GM18907 (cell line): ENCODE results near the gene ASB4.
A peak's percentile ranks its signal among the peaks of the same experiment; 100 is the strongest.

Source experiments
- ATAC-seq: cut with Tn5 transposase; IDR thresholded peaks from one replicate; pipeline ENCODE4 v1.9.1; 2021; ENCODE audit warnings: mild to moderate bottlenecking, moderate library complexity; ENCODE audit not compliant: unreplicated experiment

The ASB4 gene

DNA sequence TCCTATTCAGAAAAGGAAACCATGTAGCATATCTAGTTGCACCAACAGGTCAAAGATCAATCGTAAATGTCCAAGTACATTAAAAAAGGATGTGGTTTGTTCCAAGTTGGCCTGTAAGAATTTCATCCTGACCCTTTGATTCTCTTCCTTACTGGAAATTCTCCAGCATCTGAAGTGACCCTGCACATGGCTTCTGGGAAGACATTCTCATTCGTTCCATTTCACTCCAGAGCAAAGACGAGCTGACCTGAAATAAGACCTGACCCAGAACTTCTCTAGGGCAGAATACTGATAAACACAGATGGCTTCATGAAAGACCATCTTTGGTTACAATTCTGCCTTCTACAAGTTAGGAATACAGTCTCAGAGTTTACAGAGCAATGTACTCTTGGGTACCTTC, 39.8 kb downstream of the ASB4 start:
- no peak for ATAC-seq

GRCh38 chr7:95526128-95526738, 40.5 kb downstream of the ASB4 start:
- no peak for ATAC-seq

DNA sequence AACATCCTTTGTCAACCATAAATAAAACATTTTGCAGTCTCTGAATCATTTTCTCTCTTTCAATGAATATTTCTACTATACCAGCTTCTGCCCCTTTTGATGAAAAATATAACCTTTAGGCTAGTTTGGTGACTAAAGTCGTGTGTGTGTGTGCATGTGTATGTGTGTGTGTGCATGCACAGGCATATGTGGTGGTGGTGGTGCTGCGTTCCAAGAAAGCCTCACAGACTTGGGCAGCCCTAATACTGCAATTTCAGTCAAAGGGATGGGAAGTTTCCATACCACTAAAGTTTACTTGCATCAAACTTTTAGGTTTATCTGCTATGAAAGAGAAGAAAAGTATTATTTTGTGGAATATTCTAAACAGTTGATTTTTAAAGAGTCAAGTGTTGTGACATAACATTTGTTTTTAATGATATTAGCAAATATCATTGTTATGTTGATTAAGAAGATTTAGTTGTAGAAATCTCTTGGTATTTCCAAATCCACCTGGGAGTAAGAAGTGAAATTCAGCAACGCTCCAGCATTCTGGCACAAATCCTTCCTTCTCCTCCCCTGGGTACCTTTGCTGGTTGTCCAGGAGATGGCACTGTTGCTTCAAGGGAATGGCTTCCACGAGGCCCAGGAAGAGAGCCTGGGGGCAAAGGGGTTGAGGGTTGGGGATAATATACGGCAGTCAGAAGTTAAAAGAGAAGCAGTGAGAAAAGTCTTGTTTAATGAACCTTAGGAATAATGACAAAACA, 41.5 kb downstream of the ASB4 start:
- ATAC-seq: peak; percentile 67

- no peak for ATAC-seq
These were observed 42.1 kb downstream of the ASB4 start for GRCh38 chr7:95527776-95528250.

GRCh38 chr7:95529701-95530100, 44.0 kb downstream of the ASB4 start:
- no peak for ATAC-seq

DNA sequence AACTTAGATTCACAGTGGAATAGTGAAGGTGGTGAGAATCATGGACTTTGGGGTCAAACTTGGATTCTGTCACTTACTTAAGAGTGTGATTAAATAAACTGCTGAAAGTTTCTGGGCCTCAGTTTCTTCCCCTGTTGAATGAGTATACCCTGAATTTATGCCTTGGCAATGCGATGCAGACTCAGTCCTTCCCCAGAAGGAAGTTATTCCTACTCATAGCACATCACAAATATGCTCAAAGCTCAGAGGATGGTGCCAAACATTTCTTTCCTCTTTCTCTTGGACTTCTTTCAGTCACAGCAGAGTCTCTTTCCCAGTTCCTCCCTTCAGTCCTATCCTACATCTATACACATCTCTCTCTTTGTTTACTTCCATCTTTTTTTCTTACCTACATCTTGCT, 45.1 kb downstream of the ASB4 start:
- no peak for ATAC-seq

- no peak for ATAC-seq
These were observed 46.0 kb downstream of the ASB4 start for GRCh38 chr7:95531605-95532219.

DNA sequence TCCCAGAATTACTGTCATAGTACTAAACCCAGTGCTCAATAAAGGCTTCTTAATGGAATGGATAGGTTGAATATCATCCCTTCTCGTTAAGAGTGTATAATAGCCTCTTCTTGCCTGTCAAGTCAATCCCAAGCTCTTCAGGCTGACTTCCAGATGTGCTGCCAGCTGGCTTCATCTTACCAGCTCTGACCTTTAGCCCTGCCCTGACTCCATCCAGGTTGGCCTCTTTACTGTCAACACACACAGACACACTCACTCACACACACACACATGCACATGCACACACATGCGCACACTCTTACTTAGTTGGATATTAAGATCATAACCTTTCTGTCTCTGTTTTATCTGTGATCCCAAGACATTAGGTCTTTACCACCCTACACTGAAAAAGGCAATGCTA, 49.1 kb downstream of the ASB4 start:
- ATAC-seq: no peak

DNA sequence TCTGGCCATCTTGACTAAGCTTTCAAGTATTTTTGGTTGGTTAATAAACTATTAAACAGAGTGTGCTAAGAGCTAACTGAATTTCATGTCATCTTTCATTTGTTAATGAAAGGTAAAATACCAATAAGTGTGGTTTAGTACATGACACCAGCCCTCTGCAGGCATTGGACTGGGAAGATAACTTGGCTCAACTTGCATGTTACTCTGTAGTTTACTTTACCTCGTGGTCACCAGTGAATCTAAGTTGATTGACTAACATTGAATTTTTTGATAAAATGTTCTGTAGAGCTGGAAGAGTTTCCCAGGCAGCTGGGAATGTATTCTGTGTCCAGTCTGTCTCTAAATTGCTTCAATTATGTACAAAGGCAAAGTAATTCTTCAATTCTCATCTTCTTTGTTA, 49.9 kb downstream of the ASB4 start:
- no peak for ATAC-seq

DNA sequence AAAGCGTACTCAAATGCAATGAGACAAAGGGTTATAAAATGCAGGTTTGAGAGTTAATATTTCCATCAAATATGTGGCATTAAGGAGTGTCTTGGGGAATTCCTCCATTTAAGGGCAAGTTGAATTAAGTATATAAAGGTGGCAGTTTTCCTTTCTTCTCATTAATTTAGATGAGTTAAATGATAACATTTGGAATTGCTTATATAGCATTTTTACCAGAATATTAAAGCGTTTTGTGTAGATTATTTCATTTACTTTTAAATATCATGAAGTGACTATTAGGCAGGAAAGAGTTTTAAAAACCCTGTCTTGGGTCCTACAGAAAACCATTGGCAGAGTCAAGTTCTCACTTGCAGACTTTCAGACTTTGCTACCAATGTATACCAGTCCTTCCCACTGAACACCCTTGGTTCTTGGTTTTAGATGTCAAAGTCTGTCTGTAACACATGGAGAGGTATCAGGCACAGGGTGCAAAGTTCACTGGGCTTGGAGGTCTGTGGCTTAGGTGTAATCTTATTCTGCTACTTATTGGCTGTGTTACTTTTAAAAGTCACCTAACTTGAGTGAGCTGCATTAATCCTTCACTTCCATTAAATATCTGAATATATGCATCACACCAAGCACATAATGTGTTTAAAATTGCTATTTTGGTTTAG, 51.0 kb downstream of the ASB4 start:
- ATAC-seq: no peak

DNA sequence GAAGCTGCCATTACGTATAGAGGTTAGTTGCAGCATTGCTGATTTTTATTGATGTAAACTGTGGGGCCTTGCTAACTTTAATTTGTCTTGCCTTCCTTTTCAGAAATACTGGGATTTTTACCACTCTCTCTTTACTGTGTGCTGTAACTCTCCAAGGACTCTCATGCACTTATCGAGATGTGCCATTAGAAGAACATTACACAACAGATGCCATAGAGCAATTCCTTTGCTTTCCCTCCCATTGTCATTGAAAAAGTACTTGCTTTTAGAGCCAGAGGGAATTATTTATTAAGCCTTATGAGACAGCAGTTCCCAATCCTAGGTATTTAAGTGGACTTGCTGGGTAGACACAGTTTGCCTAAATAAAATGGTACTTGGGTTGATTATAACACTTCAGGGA, 51.7 kb downstream of the ASB4 start:
- no peak for ATAC-seq

GRCh38 chr7:95539426-95539825, 53.7 kb downstream of the ASB4 start:
- no peak for ATAC-seq

GRCh38 chr7:95540366-95540765, 54.6 kb downstream of the ASB4 start:
- no peak for ATAC-seq

GRCh38 chr7:95543312-95543711, 57.6 kb downstream of the ASB4 start:
- ATAC-seq: no peak

- no peak for ATAC-seq
These were observed 58.4 kb downstream of the ASB4 start for GRCh38 chr7:95544171-95544570.

DNA sequence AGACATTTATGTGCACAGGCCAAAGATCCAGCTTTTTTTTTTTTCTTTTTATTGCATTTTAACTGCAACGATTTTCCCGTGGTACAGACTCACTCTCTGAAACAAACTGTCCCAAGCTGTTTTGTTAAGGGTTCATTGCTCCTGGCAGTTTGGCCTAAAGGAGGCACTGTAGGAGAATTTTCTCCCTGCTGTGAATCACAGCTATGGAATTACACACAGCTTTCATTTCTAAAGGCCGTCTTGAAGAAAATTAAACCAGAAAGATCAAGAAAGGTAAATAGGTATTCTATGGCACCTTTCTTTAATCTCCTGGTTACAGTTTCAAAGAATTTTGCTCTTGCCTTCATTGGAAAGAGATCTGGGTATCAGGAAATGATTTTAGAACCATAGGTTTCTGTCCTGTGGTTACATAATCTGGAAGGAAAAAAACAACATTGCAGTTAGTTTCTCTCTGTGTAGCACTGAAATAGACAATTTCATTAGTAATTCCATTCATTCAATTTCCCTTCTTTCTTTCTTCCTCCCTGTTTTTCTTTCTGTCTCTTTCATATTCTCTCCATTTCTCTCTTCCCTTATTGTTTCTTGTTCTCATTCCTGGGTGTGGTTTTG, 59.4 kb downstream of the ASB4 start:
- no peak for ATAC-seq

DNA sequence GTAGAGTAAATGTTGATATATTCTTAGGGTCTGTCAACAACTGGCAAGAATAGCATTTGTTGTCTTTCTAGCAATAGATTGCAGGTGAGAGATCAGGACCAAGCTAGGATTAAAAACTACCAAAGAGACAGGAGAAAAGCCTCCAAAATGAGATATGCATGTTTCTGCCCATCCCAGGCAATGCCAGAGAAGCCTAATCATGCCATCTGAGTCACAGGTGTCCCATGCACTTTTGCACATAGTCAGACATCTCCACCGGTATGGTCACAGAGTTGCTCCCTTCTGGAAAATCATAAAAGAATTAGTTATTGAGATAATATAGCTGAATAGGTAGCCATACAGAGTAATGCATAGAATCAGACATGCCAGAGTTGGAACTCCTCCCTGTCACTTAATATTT, 59.9 kb downstream of the ASB4 start:
- ATAC-seq: no peak

DNA sequence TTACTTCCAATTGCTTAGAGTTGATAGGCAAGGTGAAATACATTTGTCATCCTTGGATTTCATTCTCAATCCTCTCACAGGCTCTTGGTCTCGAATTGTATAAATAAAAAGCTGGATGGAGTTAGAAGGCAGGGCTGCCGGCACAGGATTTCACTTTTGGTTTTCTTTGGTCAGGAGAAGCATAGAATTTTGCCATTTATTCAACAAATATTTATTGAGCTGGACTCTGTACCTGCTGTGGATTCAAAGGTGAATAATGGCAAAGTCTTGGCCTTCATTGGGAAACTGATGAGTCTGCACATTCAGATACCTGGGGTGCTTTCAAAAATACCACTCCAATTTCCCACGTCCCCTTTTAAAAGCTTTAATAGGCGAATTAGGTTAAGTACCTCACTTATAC, 60.9 kb downstream of the ASB4 start:
- ATAC-seq: no peak

DNA sequence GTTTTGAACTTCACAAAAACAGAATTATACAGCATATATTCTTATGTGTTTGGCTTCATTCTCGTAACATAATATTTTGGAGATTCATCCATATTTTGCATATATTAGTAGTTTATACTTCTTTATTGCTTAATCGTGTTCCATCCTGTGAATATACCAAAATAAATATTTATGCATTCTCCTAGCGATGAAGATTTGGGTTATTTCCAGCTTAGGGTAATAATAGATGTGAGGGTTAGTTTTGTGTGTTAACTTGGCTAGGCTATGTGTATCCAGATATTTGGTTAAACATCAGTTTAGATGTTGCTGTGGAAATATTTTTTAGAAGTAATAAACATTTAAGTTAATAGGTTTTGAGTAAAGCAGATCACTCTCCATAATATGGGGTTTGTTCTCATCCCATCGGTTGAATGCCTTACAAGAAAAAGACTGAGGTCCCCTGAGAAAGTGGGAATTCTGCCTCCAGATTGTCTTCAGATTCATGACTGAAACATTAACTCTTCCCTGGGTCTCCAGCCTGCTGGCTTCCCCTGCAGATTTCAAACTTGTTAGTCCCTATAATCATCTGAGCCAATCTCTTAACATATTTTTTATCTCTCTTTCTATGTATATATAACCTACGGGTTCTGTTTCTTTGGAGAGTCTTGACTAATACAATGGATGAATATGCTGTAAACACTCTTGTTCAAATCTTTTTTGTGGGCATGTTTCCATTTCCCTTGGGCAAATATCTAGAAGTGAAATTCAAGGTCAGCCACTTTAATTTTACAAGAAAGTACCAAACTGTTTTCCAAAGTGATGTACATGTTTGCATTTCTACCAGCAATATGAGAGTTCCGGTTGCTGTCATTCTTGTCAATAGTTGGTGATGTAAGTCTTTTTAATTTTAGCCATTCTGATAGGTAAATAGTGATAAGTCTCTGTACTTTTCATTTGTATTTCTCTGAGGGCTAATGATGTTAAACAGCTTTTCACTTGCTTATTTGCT, 61.9 kb downstream of the ASB4 start:
- ATAC-seq: no peak
